Stomach (tissue), 9 donors: ENCODE results near the gene ZNF408. TPM values are rescaled to one million over a fixed set of nuclear protein-coding genes. Genes with fewer than 3 reads are reported as not detected.

Experiments
- DNase-seq, 2 donors: peaks; one replicate each; pipeline versions ENCODE4 v3.0.0 to v3.0.0-alpha.2; 2013 to 2019
- H3K27ac ChIP-seq, 5 donors: fragments of 200-600 bp in 4 of 5; sonication (generic) in 4 of 5; one replicate each; pipeline ENCODE4 v1.5.1; 2013 to 2019; ENCODE audit warnings: mild to moderate bottlenecking in 1 of 5, moderate library complexity in 1 of 5
- H3K27me3 ChIP-seq, 3 donors: fragments of 200-600 bp; sonication (generic); one replicate each; pipeline ENCODE4 v1.5.1; 2017 to 2019; ENCODE audit warnings: mixed run types in 1 of 3
- H3K36me3 ChIP-seq, 4 donors: fragments of 200-600 bp; sonication (generic); 1 replicate in 3 of 4; 2 replicates in 1 of 4; pipeline ENCODE4 v1.5.1; 2016 to 2019
- H3K4me1 ChIP-seq, 4 donors: fragments of 200-600 bp; sonication (generic); one replicate each; pipeline ENCODE4 v1.5.1; 2016 to 2019
- H3K4me3 ChIP-seq, 4 donors: fragments of 200-600 bp; sonication (generic) in 3 of 4; one replicate each; pipeline ENCODE4 v1.5.1; 2016 to 2019; ENCODE audit warnings: mild to moderate bottlenecking in 1 of 4
- H3K9me3 ChIP-seq, 4 donors: fragments of 200-600 bp; sonication (generic); one replicate each; pipeline ENCODE4 v1.5.1; 2016 to 2019
- CTCF ChIP-seq, 7 experiments: fragments of 450-650 bp in 4 of 7; fragments of 200-600 bp in 3 of 7; sonication (generic) in 3 of 7; IDR thresholded peaks; one replicate each; pipeline ENCODE4 v1.5.1; 2016 to 2019; ENCODE audit warnings: antibody characterized with exemption in 7 of 7, control low read depth in 2 of 7, mild to moderate bottlenecking in 1 of 7
- EP300 ChIP-seq: sonication (generic); formaldehyde crosslinking; IDR thresholded peaks from one replicate; pipeline ENCODE4 v1.6.1; 2017; ENCODE audit warnings: antibody characterized with exemption
- POLR2A ChIP-seq, 4 donors: fragments of 450-650 bp; IDR thresholded peaks; one replicate each; pipeline ENCODE4 v1.6.1; 2016; ENCODE audit warnings: antibody characterized with exemption in 4 of 4, control low read depth in 2 of 4, mild to moderate bottlenecking in 1 of 4, moderate library complexity in 1 of 4
- POLR2AphosphoS5 ChIP-seq, 3 donors: sonication (generic); formaldehyde crosslinking; IDR thresholded peaks; one replicate each; pipeline ENCODE4 v1.6.1; 2016; ENCODE audit warnings: antibody characterized with exemption in 3 of 3
- WGBS, 5 donors: extraction: QIAGEN DNeasy Blood & Tissue Kit in 3 of 5; methylation state at CpG; one replicate each; pipeline versions ENCODE4 v1.1.5 to v1.1.7; 2013 to 2018; 5-methylcytosine and 5-hydroxymethylcytosine counted together
- intact Hi-C: fragments of 100-400 bp; cut with DNase I; formaldehyde crosslinking; loops from one replicate; pipeline ENCODE4 v1.15.1; 2023; ENCODE audit warnings: low total_unique reads
- polyA plus RNA-seq, 3 donors: library from polyadenylated mRNA; stranded (reverse); fragments of 200-250 nt; gene quantifications; one replicate each; pipeline ENCODE4 v1.2.3, GENCODE V29; 2013
- total RNA-seq, 5 donors: library from RNA; depleted of rRNA; stranded (reverse); fragments of >200 nt; gene quantifications; one replicate each; pipeline versions ENCODE4 v1.1.0 to v1.2.3, GENCODE V29; 2014 to 2016
- donor health status: healthy with polysubstance abuse.
- donor health status: Bipolar disorder and iron deficiency.
- donor health status: healthy.

ZNF408 gene
- total and polyA plus RNA-seq, 8 donors: 5.5 to 14.6 (median 7.4) TPM

- DNase-seq: no peak
- Histone ChIP-seq H3K27ac (peak overlapping the region in 3 of 5 donors; percentile 40 to 92 (median 62)), H3K4me3 (no peak overlapping the region), H3K27me3 (no peaks in the 10 kb centered on the region), H3K36me3 (peaks cover 25 to 71% (median 66%) of the 10 kb centered on the region in 4 donors), H3K9me3 (no peaks in the 10 kb centered on the region), H3K4me1 (peaks cover 34 to 66% (median 50%) of the 10 kb centered on the region in 4 donors)
- intact Hi-C loops: no loop called here
- WGBS, 5 donors: 84 to 95% (median 92%) methylated on average over 10 to 12 of the region's 12 CpGs
- TF ChIP-seq POLR2AphosphoS5 (IDR thresholded peaks at IDR 0.05): no peak
These were observed 5.3 kb upstream of the ZNF408 start for GRCh38 chr11:46695345-46696211.

- H3K36me3 ChIP-seq: peaks cover 22 to 65% (median 60%) of the 10 kb centered on the region in 4 donors
- H3K27me3 ChIP-seq: no peaks in the 10 kb centered on the region
- no peak for TF ChIP-seq POLR2A (IDR thresholded peaks at IDR 0.05)
- peak overlapping the region in 3 of 5 donors; percentile 40 to 92 (median 62) for H3K27ac ChIP-seq
- DNase-seq: no peak
- no peaks in the 10 kb centered on the region for H3K9me3 ChIP-seq
- intact Hi-C loops: no loop called here
- peaks cover 36 to 67% (median 50%) of the 10 kb centered on the region in 4 donors for H3K4me1 ChIP-seq
- H3K4me3 ChIP-seq: no peak overlapping the region
- WGBS, 5 donors: 63 to 82% (median 66%) methylated on average over 8 to 11 of the region's 11 CpGs
These were observed 4.6 kb upstream of the ZNF408 start for GRCh38 chr11:46696212-46696558.

DNA sequence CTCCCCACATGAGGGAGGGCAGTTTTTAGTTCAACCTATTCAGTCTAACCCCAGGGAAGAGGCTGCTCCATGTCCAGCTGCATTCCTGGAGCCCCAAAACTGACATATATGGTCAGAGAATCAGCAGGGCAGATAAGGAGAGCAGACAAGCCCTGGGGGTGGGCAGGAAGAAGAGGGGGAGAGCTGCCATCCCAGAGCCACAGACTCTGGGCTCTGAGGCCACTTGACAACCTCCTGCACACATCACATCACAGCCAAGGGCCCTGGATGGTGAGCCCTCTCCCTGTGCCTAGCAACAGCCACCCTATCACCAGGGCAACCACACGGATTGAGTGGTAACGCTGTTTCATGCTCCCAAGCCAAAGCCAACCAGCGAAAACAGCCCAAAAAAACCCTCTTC lies 3.5 kb upstream of the ZNF408 start:
- H3K27ac ChIP-seq: peak overlapping the region in 4 of 5 donors; percentile 40 to 92 (median 54)
- H3K9me3 ChIP-seq: no peaks in the 10 kb centered on the region
- 41 to 60% (median 57%) methylated on average over 3 of the region's 3 CpGs for WGBS, 5 donors
- no peaks in the 10 kb centered on the region for H3K27me3 ChIP-seq
- peaks cover 25 to 58% (median 53%) of the 10 kb centered on the region in 4 donors for H3K36me3 ChIP-seq
- peak in 1 of 2 donors; percentile 59 for DNase-seq
- intact Hi-C loops: no loop called here
- TF ChIP-seq EP300 (no peak), CTCF (IDR thresholded peaks at IDR 0.05) (no peak), POLR2AphosphoS5 (IDR thresholded peaks at IDR 0.05) (no peak), POLR2A (IDR thresholded peaks at IDR 0.05) (no peak)
- H3K4me1 ChIP-seq: peaks cover 47 to 78% (median 60%) of the 10 kb centered on the region in 4 donors
- peak overlapping the region in 1 of 4 donors; percentile 99 for H3K4me3 ChIP-seq

DNA sequence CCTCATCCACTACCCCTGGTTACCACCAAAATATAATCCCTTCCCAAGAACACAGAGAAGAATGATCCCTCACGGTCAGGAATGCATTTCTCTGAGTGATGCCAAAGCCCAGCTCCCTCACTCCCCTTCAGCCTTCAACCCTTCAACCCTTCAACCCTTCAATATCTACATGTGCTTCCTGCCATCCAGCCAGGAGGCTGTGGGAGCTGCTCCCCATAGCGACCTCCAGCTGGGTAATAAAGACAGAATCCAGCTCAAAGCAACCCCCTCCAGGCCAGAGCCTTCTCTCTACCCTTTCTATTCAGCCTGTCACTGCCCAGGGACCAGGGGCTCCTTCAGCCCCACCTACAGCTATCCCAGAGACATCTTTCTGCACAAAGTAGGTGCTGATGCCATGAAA lies 3.1 kb upstream of the ZNF408 start:
- DNase-seq: no peak
- H3K9me3 ChIP-seq: no peaks in the 10 kb centered on the region
- peak overlapping the region in 4 of 5 donors; percentile 40 to 92 (median 54) for H3K27ac ChIP-seq
- peaks cover 52 to 82% (median 65%) of the 10 kb centered on the region in 4 donors for H3K4me1 ChIP-seq
- 45 to 75% (median 62%) methylated on average over 2 of the region's 2 CpGs for WGBS, 5 donors
- TF ChIP-seq POLR2AphosphoS5 (IDR thresholded peaks at IDR 0.05) (no peak), CTCF (IDR thresholded peaks at IDR 0.05) (no peak), EP300 (no peak), POLR2A (IDR thresholded peaks at IDR 0.05) (no peak)
- H3K36me3 ChIP-seq: peaks cover 26 to 58% (median 53%) of the 10 kb centered on the region in 4 donors
- intact Hi-C loops: no loop called here
- peak overlapping the region in 1 of 4 donors; percentile 99 for H3K4me3 ChIP-seq
- H3K27me3 ChIP-seq: no peaks in the 10 kb centered on the region

DNA sequence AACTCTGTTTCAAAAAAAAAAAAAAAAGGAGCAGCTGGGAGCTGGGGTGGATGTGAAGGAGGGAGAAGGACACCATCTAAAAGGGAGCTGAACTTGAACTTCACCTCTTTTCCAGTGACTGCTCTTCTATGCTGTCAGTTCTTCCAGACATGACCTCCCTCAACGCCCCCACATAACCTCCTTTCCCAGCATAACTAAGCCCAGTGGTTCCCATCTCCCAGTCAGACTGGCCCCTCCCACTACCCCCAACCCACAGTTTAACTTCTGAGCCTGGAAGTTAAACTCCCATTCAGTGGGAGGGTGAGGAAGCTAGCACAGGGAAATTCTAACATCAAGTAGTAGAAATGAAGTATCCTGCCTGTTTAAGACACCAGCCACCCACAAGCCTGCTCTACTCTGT lies 2.2 kb upstream of the ZNF408 start:
- H3K4me1 ChIP-seq: peaks cover 54 to 85% (median 68%) of the 10 kb centered on the region in 4 donors
- peaks cover 34 to 58% (median 53%) of the 10 kb centered on the region in 4 donors for H3K36me3 ChIP-seq
- no peaks in the 10 kb centered on the region for H3K9me3 ChIP-seq
- DNase-seq: no peak
- no peak for TF ChIP-seq CTCF (IDR thresholded peaks at IDR 0.05)
- no peak for TF ChIP-seq POLR2A (IDR thresholded peaks at IDR 0.05)
- no peak for TF ChIP-seq POLR2AphosphoS5 (IDR thresholded peaks at IDR 0.05)
- no peak for TF ChIP-seq EP300
- no peaks in the 10 kb centered on the region for H3K27me3 ChIP-seq
- peak overlapping the region in 3 of 5 donors; percentile 40 to 92 (median 62) for H3K27ac ChIP-seq
- WGBS, 5 donors: 65 to 77% (median 68%) methylated on average over 1 of the region's 1 CpG
- intact Hi-C loops: no loop called here
- peak overlapping the region in 2 of 4 donors; percentile 5 to 99 for H3K4me3 ChIP-seq
